Glomerular visceral epithelial cell (primary cell): ENCODE measurements around the gene SGPL1.
"Not testable (repeated sequence)": the region's sequence is repeated elsewhere in the genome, so short reads cannot be mapped to it uniquely, and the experiment has no call there.

Source experiments
- DNase-seq: peaks from one replicate; pipeline ENCODE4 v3.0.0-alpha.2; 2016; ENCODE audit errors: extremely low spot score

SGPL1 gene

DNA sequence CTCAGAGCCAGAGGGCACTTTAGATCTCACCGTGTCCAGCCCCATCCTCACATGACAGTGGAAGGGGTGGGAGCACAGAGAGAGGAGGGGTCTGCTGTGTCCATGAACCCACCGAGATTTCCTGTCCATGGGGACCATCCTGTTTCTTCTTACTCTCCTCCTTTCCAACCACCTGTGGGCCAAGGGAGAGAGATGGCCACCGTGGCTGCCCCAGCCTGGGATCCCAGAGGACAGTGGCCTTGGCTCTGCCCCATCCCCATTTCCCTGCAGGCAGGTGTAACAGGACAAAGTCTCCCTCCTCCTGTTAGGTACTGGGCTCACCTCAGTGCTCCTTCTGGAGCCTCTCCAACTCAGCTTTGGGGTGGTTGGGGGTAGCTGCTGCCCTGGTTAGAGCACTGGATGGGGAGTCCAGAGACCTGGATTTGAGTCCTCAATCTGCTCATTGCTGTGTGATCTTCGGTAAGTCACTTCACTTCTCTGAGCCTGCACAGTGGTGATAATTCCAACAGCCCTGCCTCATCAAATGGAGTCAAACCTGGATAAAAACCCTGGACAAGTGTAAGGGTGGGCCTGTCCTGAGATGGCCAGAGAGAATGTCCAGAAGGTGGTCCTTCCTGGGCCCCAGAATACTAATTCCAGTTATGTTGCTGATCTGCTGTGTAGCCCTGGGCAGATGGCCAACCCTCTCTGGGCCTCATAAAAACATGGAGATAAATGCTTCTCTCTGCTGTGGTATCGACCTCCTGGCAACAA lies 90.5 kb downstream of the SGPL1 start:
- DNase-seq = no peak

DNA sequence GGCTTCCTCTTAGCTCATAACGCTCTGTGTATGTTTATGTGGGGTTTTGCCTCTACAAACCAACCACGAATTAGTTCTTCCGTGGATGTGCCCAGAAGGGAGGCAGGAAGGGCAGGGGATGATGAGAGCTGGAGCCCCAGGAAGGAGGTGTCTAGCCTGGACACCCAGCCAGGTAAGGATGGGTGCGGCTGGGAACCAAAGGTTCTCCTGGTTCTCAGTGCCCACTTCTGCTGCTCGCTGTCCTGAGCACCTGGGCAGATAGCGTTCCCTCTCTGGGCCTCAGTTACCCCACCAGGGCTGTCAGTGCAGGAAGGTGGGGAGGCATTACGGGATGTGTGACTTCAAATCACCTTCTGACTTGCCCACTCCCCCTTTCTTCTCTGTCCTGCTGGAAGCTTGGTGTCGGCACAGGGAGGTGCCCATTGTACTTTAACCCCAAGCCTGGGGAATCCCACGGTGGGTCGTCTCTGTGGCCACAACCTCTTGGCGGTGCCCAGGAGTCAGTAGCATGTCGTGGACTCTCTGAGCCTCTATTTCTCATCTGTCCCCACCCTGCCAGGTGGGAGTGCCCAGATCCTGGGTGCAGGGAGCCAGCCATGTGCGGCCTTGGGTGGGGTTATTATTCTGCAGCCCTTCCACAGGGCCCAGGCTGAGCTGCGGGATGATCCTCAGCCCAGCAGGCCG lies 91.3 kb downstream of the SGPL1 start:
- no peak for DNase-seq

DNA sequence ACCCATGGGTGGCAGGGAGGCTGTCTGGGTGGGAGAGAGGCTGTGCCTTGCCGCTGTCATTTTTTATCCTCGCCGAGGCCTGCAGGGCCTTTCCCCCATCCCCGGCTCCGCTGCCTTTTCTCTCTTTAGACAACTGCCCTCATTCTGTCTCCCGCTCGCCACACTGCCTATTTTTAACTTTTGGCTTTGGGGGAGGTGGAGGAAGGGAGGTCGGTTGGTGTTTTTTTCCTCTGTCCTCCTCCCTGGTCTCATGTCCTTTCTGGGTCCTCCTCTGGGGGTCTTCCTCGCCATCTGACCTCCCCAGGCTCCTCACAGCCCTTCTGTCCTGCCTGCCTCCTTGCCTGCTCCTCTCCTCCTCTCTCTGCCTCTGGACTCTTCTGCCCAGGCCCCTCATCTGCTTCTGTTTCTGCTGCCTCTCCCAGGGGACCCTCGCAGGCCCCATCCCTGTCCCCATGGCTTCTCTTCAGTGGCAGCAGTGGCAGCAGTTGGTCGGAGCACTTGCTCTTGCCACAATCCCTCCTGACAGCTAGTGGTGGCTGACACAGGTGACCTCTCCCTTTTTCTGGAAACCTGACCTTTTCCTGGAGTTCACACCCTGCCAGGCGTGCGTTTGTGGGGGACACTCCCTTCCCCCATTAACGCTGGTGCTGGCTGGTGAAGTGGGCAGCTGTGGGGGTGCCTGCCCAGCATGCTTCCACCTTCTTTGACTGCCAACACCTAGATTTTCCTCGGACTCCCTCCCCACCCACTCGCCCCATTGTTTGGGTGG lies 92.1 kb downstream of the SGPL1 start:
- DNase-seq = no peak

DNA sequence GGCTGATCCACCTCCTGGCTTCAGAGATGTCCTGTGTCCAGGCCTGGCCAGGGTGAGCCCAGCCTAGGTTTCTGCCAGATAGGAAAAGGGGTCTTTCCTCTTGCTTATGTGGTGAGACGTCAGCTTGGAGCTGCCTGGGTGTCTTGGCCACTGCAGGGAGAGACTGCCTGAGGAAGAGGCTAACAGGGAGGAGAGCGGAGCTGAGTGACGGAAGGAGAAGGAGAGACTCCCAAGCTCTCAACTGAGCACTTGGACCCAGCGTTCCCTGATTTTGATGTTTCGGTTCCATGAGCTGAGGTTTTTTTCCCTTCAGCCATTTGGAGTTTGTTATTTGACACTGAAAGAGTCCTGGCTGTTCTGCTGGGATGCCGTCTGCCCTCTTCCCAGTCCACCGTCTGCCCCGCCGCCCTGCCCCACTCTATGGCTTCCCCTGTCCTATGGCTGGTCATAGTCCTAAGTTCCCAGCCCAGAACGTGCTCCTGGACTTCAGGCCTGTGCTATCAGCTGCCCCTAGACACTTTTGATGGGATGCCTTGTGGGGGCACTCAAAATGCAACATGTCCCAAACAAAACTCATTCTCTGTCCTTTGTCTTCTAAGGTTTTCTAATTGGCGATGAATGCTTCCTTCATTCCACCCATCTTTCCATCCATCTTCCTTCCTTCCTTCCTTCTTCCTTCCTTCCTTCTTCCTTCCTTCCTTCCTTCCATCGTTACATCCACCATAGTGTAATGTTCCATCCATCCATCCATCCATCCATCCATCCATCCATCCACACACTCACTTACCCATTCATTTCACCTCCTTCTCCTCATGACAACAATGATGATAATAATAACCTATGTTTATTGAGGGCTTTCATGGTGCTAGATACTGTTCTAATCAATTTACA lies 92.9 kb downstream of the SGPL1 start:
- no peak for DNase-seq

DNA sequence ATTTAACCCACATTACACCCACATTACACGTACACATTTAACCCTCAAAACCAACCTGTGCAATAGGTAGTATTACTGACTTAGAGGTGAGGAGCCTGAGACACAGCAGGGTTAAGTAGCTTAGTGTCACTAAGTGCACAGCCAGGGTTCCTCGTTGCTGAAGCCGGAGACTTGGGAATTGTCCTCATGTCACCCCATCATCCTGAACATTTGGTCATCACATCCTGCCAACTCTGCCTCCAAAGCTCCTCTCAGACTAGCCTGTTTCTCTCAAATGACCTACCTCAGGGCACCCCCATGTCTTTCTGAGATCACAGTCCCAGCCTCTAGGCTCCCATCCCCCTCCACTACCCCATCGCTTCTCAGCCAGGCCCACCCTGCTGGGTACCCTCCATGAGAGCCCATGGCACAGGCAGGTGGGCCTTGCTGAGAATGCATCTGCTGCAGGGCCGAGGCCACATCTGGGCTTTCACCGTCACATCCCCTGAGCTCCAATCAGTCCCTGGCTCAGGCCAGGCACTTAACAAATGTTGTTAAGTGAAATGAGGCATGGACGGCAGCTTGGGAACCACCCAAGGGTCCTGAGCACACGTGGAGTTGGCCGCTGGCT lies 93.7 kb downstream of the SGPL1 start:
- no peak for DNase-seq

DNA sequence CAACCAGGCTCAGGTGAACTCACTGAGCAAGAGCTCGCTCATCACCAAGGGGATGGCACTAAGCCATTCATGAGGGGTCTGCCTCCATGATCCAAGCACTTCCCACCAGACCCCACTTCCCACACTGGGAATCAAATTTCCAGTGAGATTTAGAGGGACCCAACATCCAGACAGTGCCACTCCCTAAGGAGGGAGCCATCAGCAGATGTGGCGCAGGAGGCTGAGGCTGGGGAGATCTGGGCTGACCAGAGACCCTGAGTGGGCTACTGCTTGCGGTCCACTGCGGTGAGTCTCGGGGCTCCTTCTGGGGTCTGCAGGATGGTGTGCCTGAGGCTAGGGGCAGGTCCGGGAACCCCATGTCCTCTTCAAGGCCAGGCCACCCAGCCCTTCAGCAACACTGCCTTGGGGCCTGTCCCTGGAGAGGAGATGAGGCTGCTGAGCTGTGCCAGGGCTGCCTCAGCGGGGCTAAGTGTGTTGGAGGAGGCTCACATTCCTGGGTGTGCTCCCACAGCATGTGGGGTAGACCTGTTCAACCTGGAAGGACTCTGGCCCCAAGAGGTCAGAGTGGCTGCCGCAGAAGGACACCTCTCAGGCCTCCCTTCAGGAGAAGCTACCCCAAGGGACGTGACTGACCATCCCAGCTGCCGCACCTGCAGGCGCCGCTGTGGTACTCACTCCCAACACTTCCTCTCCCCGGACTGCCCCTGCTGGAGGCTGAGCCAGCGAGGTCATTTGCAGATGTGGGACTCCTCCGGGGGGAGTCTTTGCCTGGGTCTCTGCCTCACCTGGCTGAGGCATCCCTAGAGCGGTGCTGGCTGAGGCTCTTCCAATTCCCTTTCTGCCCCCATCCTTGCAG lies 95.0 kb downstream of the SGPL1 start:
- DNase-seq = no peak

DNA sequence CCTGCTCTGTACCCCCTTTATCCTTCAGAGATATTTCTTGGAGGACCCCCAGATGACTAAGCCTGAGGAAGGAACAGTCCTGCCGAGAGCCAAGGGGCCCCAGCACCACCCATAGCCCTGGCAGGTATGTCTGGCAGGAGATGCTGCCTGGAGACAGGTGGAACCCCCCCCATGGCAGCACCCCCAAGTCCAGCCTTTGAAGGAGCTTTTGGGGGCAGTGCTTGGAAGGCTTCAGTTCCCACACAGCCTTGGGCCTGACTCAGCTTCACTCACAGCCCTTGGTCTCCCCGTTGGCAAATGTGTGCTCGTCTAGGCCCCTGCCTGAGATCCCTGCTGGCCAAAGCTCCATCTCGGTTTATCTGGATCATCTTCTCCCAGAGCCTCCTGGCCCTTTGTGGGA lies 95.6 kb downstream of the SGPL1 start:
- no peak for DNase-seq

DNA sequence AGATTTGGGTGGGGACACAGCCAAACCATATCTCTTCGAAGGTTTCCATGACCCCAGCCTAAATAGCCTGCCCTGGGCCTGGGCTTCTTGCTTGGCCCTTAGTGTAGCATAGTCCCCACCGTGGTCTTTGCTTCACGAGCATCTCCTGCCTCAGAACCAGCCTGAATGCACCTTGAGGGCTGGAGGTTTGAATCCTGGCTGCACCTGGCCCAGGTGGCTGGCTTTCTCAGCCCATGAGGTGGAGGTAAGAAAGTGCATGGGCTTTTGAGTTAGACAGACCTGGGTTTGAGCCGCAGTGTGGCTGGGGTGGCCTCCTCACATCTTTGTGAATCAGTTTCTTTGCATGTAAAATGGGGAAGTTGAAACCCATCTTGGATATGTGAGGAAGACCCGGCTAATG lies 96.8 kb downstream of the SGPL1 start:
- no peak for DNase-seq

DNA sequence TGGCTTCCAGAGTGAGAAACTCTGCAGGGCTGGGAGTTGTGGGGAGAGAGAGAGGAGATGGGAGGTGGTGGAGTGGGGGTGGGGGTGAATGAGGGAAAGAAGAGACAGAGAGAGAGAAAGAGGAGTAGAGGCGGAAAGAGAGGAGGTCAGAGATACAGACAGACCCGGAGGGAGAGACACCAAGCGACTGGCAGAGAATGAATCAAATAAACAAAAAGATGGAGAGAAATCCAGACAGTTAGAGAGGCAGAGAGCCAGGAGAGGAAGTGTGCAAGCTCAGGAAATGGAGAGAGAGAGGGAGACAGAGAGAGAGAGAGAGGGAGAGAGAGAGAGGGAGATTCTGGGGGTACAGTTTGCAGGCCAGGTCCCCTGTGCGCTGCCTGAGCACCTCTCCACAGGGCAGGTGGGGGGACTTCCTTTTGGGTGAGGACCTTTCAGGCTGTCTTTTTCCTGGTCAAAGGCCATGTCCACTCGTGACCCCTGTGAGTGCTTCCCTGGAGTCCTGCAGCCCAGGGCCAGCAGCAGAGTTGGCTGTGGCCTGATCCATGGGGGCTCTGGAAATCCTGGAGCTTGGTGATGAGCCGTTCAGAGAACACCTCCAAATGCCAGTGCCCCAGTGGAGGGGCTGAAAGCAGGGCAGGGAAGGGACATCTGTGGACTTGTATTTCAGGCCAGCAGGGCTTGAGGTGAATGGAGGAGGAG lies 97.6 kb downstream of the SGPL1 start:
- no peak for DNase-seq

DNA sequence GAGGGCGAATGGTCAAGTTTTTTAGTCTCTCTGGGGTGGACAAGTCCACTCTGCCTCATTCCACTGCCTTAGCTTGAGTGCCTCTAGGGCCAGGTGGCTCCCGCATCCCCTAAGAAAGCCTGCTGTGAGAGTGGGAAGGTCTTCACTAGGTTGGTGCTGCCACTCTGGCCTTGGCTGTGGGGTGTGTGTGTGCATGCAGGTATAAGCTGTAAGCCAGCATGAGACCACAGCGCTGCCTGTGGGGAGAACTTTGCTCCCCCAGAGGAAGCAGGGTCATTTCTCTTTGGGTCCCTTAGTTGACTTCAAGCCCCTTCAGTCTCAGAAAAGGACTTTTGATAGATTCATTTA lies 98.1 kb downstream of the SGPL1 start:
- no peak for DNase-seq

DNA sequence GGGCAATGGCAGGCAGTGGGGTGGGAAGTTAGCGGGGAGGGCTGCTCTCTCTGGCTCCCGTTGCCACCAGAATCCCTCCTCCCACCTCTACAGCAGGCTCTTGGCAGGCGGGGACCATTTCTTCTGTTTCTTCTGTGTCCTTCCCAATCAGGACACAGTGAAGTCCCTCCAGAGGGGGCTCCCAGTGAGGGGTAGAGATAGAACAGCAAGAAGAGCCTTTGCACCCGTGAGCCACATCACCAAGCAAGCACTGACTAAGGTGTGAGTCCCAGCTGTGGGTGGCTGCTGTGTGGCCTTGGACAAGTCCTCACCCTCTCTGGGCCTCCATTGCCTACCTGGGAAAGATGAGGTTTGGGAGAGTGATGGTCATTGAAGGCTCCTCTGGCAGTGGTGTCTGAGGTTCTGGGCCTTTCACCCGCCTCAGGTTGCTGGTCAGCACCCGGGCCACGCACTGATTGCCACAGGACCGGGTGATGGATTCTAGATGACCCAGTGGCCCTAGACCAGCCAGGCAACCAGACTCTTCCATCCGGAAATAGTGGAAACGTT lies 98.6 kb downstream of the SGPL1 start:
- DNase-seq = no peak

DNA sequence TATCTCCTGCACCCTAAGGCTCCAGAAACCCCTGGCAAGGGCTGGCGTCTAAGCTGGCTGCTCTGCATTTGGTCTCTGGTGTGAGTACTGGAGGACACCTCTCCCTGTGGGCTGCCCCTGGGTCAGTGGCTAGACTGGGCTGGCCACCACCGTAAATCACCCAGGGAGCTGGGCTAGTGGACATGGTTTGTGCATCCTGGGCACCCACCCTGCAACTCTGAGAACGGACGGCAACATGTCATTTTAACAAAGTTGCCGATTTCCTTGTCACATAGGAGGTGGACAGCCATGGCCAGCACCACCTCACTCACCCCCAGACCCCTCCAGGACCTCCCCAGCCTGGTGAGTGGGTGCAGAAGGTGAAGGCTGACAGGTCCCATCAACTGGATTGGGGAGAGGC lies 99.5 kb downstream of the SGPL1 start:
- DNase-seq = no peak

DNA sequence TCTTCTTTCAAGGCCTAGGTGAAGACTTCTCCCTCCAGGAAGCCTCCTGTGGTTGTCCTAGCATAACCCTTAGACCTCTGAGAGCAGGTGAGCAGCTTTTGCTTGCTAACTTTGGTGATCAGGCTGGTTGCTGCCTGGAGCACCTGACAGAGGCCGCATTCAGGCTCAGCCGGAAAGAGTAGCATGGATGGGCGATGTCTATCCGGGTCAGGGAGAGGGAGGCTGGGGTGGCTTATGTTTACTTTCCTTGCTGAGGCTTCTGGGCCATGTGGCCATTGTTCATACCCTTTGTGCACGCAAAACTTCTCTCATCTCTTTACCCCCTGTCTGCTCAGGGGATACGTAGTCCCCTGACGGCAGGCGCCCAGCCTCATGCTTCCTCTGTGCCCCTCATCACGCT lies 100.1 kb downstream of the SGPL1 start:
- DNase-seq = no peak

DNA sequence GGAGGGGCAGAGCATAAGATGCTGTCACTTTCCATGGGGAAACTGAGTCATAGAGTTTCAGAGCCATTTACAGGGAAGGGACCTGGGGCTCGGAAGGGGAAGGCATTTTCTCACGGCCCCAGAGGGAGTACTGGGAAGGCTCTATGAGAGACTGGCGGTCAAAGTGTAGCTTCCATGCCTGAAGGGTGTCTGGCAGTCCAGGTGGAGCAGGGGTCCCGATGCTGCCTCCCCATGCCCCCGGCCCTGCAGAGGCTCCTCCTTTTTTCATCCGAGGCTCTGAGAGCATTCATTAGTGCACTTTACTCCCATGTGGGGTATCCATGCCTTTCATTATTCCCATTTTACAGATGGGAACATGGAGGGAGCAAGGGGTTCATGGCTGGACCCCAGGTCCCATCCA lies 100.5 kb downstream of the SGPL1 start:
- DNase-seq = no peak

DNA sequence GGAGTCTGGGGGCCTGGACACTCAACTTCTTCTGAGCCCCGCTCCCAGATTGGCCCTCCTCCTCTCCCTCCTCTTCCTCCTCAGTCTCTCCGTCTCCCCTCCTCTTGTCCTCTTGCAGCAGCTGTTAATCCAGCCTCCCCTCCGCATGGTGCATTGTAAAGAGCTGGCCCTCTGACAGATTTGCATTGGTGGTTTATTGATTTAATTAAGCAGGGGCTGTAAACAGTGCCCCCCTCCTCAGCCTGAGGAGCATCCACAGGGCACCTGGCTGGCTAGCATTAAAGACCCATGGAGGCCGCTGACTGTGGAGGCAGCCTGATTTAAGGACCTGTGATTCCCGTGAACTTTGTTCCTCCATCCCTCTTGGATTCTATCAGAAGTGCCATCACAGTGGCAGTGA lies 101.5 kb downstream of the SGPL1 start:
- no peak for DNase-seq

DNA sequence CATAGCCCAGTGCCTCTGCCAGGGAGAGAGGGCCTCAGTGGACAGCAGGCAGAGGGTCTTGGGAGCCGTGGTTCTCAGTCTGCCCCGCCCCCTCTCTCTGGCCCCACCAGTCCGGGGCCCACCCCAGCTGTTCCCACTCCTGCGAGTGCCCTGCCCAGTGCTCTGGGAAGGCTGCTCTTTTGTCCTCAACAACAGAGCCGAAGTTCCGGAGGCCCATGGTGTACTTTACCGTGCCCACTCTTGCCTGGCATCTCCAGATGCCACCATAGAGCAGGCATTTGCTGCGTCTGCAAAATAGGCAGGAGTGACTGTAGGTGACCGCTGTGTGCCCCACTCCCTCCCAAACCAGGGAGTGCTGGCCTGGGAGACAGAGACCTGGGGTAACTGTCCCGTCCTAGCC lies 101.9 kb downstream of the SGPL1 start:
- DNase-seq = no peak

DNA sequence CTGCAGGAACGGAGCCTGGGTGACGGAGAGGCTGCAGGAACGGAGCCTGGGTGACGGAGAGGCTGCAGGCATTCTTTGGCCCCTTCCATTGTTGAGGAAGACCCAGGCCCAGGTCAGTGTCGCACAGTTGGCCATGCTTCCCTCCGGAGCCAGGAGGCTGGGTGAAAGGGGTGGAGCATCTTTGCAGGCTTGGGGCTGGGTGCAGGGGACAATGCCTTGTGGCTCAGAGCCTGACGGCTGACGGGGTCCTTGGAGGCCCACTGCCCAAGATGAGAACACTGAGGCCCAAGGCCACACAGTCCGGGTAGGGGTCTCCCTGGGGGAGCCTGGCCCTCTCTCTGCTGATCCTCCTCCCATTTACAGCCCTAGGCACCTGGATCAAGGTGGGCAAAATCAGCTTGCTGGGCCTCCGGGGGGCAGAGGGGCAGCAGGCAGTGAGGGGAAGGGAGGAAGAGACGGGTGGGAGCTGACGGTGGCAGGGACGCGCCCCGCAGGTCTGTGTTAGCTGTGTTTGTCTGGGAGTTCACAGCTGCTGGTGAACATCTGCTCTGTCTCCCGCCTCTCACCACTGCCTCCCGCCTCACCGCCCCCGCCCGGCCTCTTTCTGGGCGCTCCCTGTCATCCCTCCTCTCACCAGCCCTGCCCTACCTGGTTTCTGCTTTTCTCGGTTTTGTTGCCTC lies 103.2 kb downstream of the SGPL1 start:
- DNase-seq = no peak

DNA sequence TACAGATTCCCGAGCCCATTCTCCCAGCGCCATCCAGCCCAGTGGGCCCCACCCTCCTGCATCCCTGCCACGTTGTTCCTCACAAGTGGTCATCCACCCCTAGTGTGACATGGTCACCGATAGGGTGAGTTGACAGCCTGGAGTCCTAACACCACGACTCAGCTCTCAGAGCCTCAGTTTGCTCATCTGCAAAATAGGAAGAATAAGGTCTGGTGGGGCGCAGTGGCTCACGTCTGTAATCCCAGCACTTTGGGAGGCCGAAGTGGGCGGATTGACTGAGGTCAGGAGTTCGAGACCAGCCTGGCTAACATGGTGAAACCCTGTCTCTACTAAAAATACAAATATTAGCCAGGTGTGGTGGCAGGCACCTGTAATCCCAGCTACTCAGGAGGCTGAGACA lies 104.2 kb downstream of the SGPL1 start:
- not testable (repeated sequence) for DNase-seq

DNA sequence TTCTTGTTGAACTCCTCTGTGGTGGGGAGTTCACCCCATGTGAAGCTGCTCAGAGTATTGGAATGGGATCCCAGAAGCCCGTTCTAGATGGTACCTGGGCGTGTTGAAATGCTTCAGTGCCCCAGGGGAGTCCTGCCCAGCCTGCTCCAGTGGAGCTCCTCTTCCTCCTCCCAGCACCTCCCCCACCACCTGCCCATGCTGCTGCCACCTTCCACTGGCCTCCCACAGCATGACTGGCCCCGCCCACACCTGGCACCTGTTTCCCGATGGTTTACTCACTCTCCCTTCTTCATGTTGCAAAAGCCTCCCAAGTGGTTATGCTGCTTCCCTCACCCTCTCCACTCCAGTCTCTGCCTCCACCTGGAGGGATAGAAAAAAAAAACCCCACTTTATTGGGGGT lies 104.8 kb downstream of the SGPL1 start:
- no peak for DNase-seq
